Measurements from ENCODE around the gene SLC35E1. TPM values are rescaled to one million over a fixed set of nuclear protein-coding genes. Genes with fewer than 3 reads are reported as not detected.

Gene SLC35E1
- total and polyA plus RNA-seq, 10 donors: 13.2 to 36.6 (median 29.9) TPM

GRCh38 chr19:16527334-16527935 lies 44.8 kb downstream of the SLC35E1 start:
- Histone ChIP-seq H3K4me1 (no peaks in the 10 kb centered on the region), H3K36me3 (peaks cover 22 to 100% (median 100%) of the 10 kb centered on the region in 6 donors), H3K27ac (no peak overlapping the region), H3K27me3 (replicated peaks in 1 of 7) (no peaks in the 10 kb centered on the region), H3K4me3 (no peak overlapping the region), H3K9me3 (no peaks in the 10 kb centered on the region)
- intact Hi-C loops (cut with DNase I; ENCODE audit: low total_unique reads): no loop called here
- TF ChIP-seq POLR2AphosphoS5 (IDR thresholded peaks at IDR 0.05): peak in 1 of 3 donors; percentile 10
- TF ChIP-seq, protein P1, sequence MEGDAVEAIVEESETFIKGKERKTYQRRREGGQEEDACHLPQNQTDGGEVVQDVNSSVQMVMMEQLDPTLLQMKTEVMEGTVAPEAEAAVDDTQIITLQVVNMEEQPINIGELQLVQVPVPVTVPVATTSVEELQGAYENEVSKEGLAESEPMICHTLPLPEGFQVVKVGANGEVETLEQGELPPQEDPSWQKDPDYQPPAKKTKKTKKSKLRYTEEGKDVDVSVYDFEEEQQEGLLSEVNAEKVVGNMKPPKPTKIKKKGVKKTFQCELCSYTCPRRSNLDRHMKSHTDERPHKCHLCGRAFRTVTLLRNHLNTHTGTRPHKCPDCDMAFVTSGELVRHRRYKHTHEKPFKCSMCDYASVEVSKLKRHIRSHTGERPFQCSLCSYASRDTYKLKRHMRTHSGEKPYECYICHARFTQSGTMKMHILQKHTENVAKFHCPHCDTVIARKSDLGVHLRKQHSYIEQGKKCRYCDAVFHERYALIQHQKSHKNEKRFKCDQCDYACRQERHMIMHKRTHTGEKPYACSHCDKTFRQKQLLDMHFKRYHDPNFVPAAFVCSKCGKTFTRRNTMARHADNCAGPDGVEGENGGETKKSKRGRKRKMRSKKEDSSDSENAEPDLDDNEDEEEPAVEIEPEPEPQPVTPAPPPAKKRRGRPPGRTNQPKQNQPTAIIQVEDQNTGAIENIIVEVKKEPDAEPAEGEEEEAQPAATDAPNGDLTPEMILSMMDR (IDR thresholded peaks at IDR 0.05 in 8 of 11, conservative IDR thresholded peaks at IDR 0.05 in 3 of 11): no peak
- WGBS, 5 donors: 72 to 97% (median 86%) methylated on average over 7 to 14 of the region's 14 CpGs
- no peak for DNase-seq

DNA sequence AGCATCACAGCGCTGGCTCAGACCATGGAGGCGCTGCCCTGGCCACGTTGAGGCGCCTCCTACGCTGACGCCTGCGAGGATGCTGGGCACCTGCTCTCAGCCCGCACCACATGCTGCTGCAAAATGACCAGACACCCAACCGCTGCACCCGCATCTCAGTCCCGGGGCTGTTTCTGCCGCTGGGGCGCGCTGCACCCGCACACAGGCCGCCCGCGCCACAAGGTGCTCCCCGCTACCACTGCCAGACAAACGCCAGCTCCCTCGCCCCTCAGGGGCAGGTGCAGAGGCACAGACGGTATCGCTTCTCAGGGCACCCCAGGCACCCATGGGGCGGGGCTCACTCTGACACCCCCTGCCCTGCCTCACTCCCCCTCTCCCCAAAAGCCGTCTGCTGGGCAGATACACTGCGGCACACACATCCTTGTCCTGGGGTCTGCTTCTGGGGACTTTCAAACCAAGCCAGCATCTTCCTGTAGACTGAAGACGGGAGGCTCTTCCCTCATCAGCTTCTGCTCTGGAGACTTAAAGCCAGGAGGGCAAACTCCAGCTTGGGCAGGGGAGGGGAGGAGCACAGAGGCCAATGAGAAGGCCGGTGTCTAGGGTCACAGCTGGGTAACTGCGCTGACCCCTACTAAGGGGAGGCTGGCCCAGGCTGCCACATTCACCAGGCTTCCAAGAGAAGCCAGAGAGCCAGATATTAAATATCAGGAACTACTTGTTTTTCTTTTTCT lies 46.3 kb downstream of the SLC35E1 start:
- WGBS, 5 donors: 95 to 98% (median 97%) methylated on average over 21 to 29 of the region's 29 CpGs
- no peaks in the 10 kb centered on the region for H3K9me3 ChIP-seq
- no peaks in the 10 kb centered on the region for H3K27me3 ChIP-seq (replicated peaks in 1 of 7)
- intact Hi-C loops (cut with DNase I; ENCODE audit: low total_unique reads): no loop called here
- peaks cover 20 to 100% (median 100%) of the 10 kb centered on the region in 6 donors for H3K36me3 ChIP-seq
- no peak overlapping the region for H3K4me3 ChIP-seq
- H3K4me1 ChIP-seq: no peaks in the 10 kb centered on the region
- no peak for DNase-seq
- H3K27ac ChIP-seq: no peak overlapping the region
- TF ChIP-seq, protein P1 (IDR thresholded peaks at IDR 0.05 in 8 of 11, conservative IDR thresholded peaks at IDR 0.05 in 3 of 11): no peak
- peak in 1 of 3 donors; percentile 53 for TF ChIP-seq POLR2AphosphoS5 (IDR thresholded peaks at IDR 0.05)

GRCh38 chr19:16524991-16525734 lies 47.1 kb downstream of the SLC35E1 start:
- Histone ChIP-seq H3K9me3 (no peaks in the 10 kb centered on the region), H3K4me1 (no peaks in the 10 kb centered on the region), H3K36me3 (peaks cover 18 to 100% (median 100%) of the 10 kb centered on the region in 6 donors), H3K27ac (no peak overlapping the region), H3K4me3 (no peak overlapping the region), H3K27me3 (replicated peaks in 1 of 7) (no peaks in the 10 kb centered on the region)
- intact Hi-C loops (cut with DNase I; ENCODE audit: low total_unique reads): no loop called here
- TF ChIP-seq POLR2AphosphoS5 (IDR thresholded peaks at IDR 0.05) (peak in 1 of 3 donors; percentile 70), POLR2A (IDR thresholded peaks at IDR 0.05) (no peak)
- WGBS, 5 donors: 94 to 97% (median 96%) methylated on average over 32 to 54 of the region's 54 CpGs
- no peak for DNase-seq

GRCh38 chr19:16522559-16523377 lies 49.4 kb downstream of the SLC35E1 start:
- WGBS, 5 donors: 95 to 97% (median 95%) methylated on average over 24 to 25 of the region's 25 CpGs
- peak in 1 of 3 donors; percentile 19 for TF ChIP-seq POLR2AphosphoS5 (IDR thresholded peaks at IDR 0.05)
- TF ChIP-seq POLR2A (IDR thresholded peaks at IDR 0.05): no peak
- TF ChIP-seq, protein P1 (IDR thresholded peaks at IDR 0.05 in 8 of 11, conservative IDR thresholded peaks at IDR 0.05 in 3 of 11): no peak
- Histone ChIP-seq H3K9me3 (no peaks in the 10 kb centered on the region), H3K27me3 (replicated peaks in 1 of 7) (no peaks in the 10 kb centered on the region), H3K36me3 (peaks cover 14 to 100% (median 100%) of the 10 kb centered on the region in 6 donors), H3K27ac (no peak overlapping the region), H3K4me1 (peaks cover 0 to 15% (median 3%) of the 10 kb centered on the region in 6 donors), H3K4me3 (no peak overlapping the region)
- no peak for DNase-seq
- intact Hi-C loops (cut with DNase I; ENCODE audit: low total_unique reads): no loop called here

Data from spleen (tissue), 11 donors.